GM12891 (cell line): ENCODE data around the gene PMM2.
A peak's percentile ranks its signal among the peaks of the same experiment; 100 is the strongest.

Experiments used
- POLR2A ChIP-seq: IDR thresholded peaks from 2 replicates; pipeline ENCODE4 v1.6.1; 2011; ENCODE audit warnings: low read depth, low read length, control low read depth
- POLR2AphosphoS5 ChIP-seq: IDR thresholded peaks from 2 replicates; pipeline ENCODE4 v1.6.1; 2011; ENCODE audit warnings: low read depth, low read length, control low read depth
- POU2F2 ChIP-seq: IDR thresholded peaks from 2 replicates; pipeline ENCODE4 v1.6.1; 2011; ENCODE audit warnings: low read depth, mild to moderate bottlenecking, control low read depth, low read length, moderate library complexity
- TAF1 ChIP-seq: IDR thresholded peaks from 2 replicates; pipeline ENCODE4 v1.6.1; 2011; ENCODE audit warnings: low read depth, low read length, control low read depth

DNA sequence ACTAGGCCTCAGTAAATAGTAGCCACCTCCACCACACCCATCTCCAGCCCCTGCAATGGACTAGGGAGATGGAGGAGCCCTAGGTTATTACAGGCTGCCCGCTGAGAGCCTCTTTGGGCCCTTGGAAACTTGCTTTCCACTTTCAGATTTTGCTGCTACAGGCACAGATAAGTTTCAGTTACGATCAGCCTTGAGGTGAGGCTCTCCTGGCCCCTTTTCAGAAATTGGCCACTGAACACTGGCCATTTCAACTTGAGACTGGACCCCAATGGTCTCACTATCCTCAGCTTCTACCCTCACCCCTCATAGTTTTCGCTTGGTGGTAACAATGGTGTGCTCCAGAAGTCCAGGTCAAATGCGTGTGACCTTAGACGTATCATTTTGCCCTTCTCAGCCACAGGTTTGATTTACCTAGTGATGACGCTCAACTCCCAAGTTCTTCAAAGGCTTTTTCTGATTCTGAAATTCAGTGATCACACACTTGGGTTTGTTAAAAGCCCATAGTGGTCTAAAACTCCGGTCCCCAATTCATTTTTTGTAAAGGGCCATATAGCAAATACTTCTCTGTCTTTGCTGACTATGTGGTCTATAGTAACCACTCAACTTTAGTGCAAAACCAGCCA is 1.0 kb downstream of the PMM2 start:
- TF ChIP-seq POLR2AphosphoS5 (no peak), POLR2A (0 out of 2 replicates have a peak, but pooled peaks have one; percentile 20), POU2F2 (no peak), TAF1 (no peak)
